Transverse colon (tissue), 3 donors: ENCODE results near the gene TCERG1L.

ENCODE experiments used
- CTCF ChIP-seq, 5 experiments: fragments of 200-600 bp in 3 of 5; fragments of 450-650 bp in 2 of 5; sonication (generic) in 3 of 5; IDR thresholded peaks; 1 replicate in 2 of 5; 2 replicates in 3 of 5; pipeline ENCODE4 v1.5.1; 2016 to 2017; ENCODE audit warnings: antibody characterized with exemption in 5 of 5, inconsistent platforms in 3 of 5, mild to moderate bottlenecking in 2 of 5, moderate library complexity in 1 of 5
- EP300 ChIP-seq: sonication (generic); formaldehyde crosslinking; IDR thresholded peaks from one replicate; pipeline ENCODE4 v1.6.1; 2017; ENCODE audit warnings: antibody characterized with exemption, low read depth

- TF ChIP-seq EP300: no peak
- no peak for TF ChIP-seq CTCF (IDR thresholded peaks at IDR 0.05)
Measured at GRCh38 chr10:131203456-131204357, 107.8 kb downstream of the TCERG1L start.
